Common myeloid progenitor, CD34-positive (primary cell): Measurements from ENCODE around the gene HOXC10.
A peak's percentile ranks its signal among the peaks of the same experiment; 100 is the strongest.

Experiments used
- CTCF ChIA-PET: fragments of 350-600 bp; sonication (Branson Sonifier 250); formaldehyde crosslinking; loops from one replicate; lab custom pipeline; 2021; ENCODE audit warnings: antibody characterized with exemption; lab: Charles Lee
- POLR2A ChIA-PET: fragments of 350-600 bp; sonication (Branson Sonifier 250); formaldehyde crosslinking; loops from one replicate; lab custom pipeline; 2021; ENCODE audit warnings: antibody characterized with exemption; lab: Charles Lee
- DNase-seq, 3 donors: peaks; one replicate each; pipeline versions ENCODE4 v3.0.0 to v3.0.0-alpha.2; 2013
- H3K27ac ChIP-seq, 2 experiments: 1 replicate in 1 of 2; 2 replicates in 1 of 2; pipeline ENCODE4 v1.7.0; 2013; ENCODE audit warnings: inconsistent platforms in 2 of 2, low read length in 2 of 2, mild to moderate bottlenecking in 2 of 2, low read depth in 1 of 2, moderate library complexity in 1 of 2; ENCODE audit not compliant: severe bottlenecking in 2 of 2, insufficient read depth in 1 of 2, poor library complexity in 1 of 2
- H3K27me3 ChIP-seq, 5 experiments: replicated peaks in 2 of 5; 1 replicate in 3 of 5; 2 replicates in 2 of 5; pipeline versions ENCODE4 v1.6.1 to v1.7.0; 2013; ENCODE audit warnings: low read length in 4 of 5, mild to moderate bottlenecking in 2 of 5, moderate library complexity in 2 of 5, inconsistent platforms in 1 of 5; ENCODE audit not compliant: insufficient read depth in 5 of 5, control insufficient read depth in 4 of 5
- H3K36me3 ChIP-seq, 4 experiments: 1 replicate in 2 of 4; 2 replicates in 2 of 4; pipeline versions ENCODE4 v1.6.1 to v1.7.0; 2013; ENCODE audit warnings: low read length in 3 of 4, control low read depth in 1 of 4, mild to moderate bottlenecking in 1 of 4; ENCODE audit not compliant: control insufficient read depth in 4 of 4, insufficient read depth in 4 of 4
- H3K4me1 ChIP-seq, 4 experiments: 1 replicate in 3 of 4; 2 replicates in 1 of 4; pipeline versions ENCODE4 v1.6.1 to v1.7.1; 2013; ENCODE audit warnings: low read length in 3 of 4, mild to moderate bottlenecking in 3 of 4, control low read depth in 1 of 4, inconsistent platforms in 1 of 4, moderate library complexity in 1 of 4; ENCODE audit not compliant: control insufficient read depth in 4 of 4, insufficient read depth in 4 of 4; ENCODE audit errors: control extremely low read depth in 1 of 4
- H3K4me3 ChIP-seq, 7 experiments: 1 replicate in 4 of 7; 2 replicates in 3 of 7; pipeline versions ENCODE4 v1.5.1 to v1.7.0; 2013; ENCODE audit warnings: mild to moderate bottlenecking in 7 of 7, low read length in 6 of 7, moderate library complexity in 6 of 7, inconsistent platforms in 2 of 7, low read depth in 2 of 7, control low read depth in 1 of 7; ENCODE audit not compliant: insufficient read depth in 4 of 7, control insufficient read depth in 1 of 7; ENCODE audit errors: extremely low read depth in 1 of 7
- H3K9me3 ChIP-seq, 5 experiments: 1 replicate in 4 of 5; 2 replicates in 1 of 5; pipeline versions ENCODE4 v1.6.1 to v1.7.1; 2013; ENCODE audit warnings: low read length in 4 of 5, mild to moderate bottlenecking in 2 of 5, inconsistent platforms in 1 of 5, low read depth in 1 of 5, moderate library complexity in 1 of 5; ENCODE audit not compliant: control insufficient read depth in 4 of 5, insufficient read depth in 2 of 5; ENCODE audit errors: control extremely low read depth in 1 of 5
- WGBS: methylation state at CpG from one replicate; pipeline ENCODE4 v1.1.5; 2013; ENCODE audit not compliant: insufficient coverage; 5-methylcytosine and 5-hydroxymethylcytosine counted together

Gene HOXC10

GRCh38 chr12:54007538-54008259, 22.8 kb downstream of the HOXC10 start:
- H3K4me1 ChIP-seq = peaks cover 0 to 13% (median 8%) of the 10 kb centered on the region in 4 experiments
- CTCF ChIA-PET = interaction anchor here (0.7 to 6.7 kb wide), 14 partner anchors 8 to 207 kb away, joined by 3 to 101 read pairs (median 6); partner anchors contain the start of genes HOXC10 and HOXC5
- DNase-seq = no peak
- no peak overlapping the region for H3K27ac ChIP-seq
- no CpG with 5 or more reads among the region's 2 CpGs for WGBS
- POLR2A ChIA-PET = interaction anchor here (1.2 kb wide), 1 partner anchor 200 kb away, joined by 3 read pairs; no protein-coding TSS in a partner anchor
- H3K36me3 ChIP-seq = no peaks in the 10 kb centered on the region
- peaks cover 14 to 98% (median 69%) of the 10 kb centered on the region in 5 experiments for H3K27me3 ChIP-seq
- no peaks in the 10 kb centered on the region for H3K9me3 ChIP-seq
- H3K4me3 ChIP-seq = no peak overlapping the region

GRCh38 chr12:54008260-54008552, 23.3 kb downstream of the HOXC10 start:
- no peaks in the 10 kb centered on the region for H3K9me3 ChIP-seq
- CTCF ChIA-PET = interaction anchor here (0.9 to 6.7 kb wide), 8 partner anchors 15 to 207 kb away, joined by 3 to 101 read pairs (median 10); partner anchors contain the start of gene HOXC5
- H3K27me3 ChIP-seq = peaks cover 14 to 98% (median 69%) of the 10 kb centered on the region in 5 experiments
- DNase-seq = no peak
- POLR2A ChIA-PET = no interaction called here
- peaks cover 0 to 13% (median 8%) of the 10 kb centered on the region in 4 experiments for H3K4me1 ChIP-seq
- no peak overlapping the region for H3K27ac ChIP-seq
- WGBS = 33% methylated on average over 1 of the region's 2 CpGs
- no peaks in the 10 kb centered on the region for H3K36me3 ChIP-seq
- no peak overlapping the region for H3K4me3 ChIP-seq

GRCh38 chr12:54009171-54010052, 24.5 kb downstream of the HOXC10 start:
- DNase-seq = peak in 2 of 3 donors; percentile 44 to 49
- no peak overlapping the region for H3K27ac ChIP-seq
- H3K27me3 ChIP-seq = peaks cover 14 to 98% (median 67%) of the 10 kb centered on the region in 5 experiments
- no peaks in the 10 kb centered on the region for H3K36me3 ChIP-seq
- CTCF ChIA-PET = interaction anchor here (0.6 to 6.3 kb wide), 12 partner anchors 16 to 209 kb away, joined by 3 to 59 read pairs (median 6); partner anchors contain the start of gene HOXC5
- POLR2A ChIA-PET = interaction anchor here (0.6 kb wide), 1 partner anchor 14 kb away, joined by 3 read pairs; no protein-coding TSS in a partner anchor
- no peak overlapping the region for H3K4me3 ChIP-seq
- WGBS = 4% methylated on average over 27 of the region's 51 CpGs
- H3K9me3 ChIP-seq = no peaks in the 10 kb centered on the region
- H3K4me1 ChIP-seq = peaks cover 0 to 15% (median 9%) of the 10 kb centered on the region in 4 experiments

- no peak for DNase-seq
- Histone ChIP-seq H3K4me3 (no peak overlapping the region), H3K9me3 (no peaks in the 10 kb centered on the region), H3K4me1 (peaks cover 0 to 16% (median 9%) of the 10 kb centered on the region in 4 experiments), H3K27me3 (peaks cover 14 to 98% (median 67%) of the 10 kb centered on the region in 5 experiments), H3K36me3 (no peaks in the 10 kb centered on the region), H3K27ac (no peak overlapping the region)
- whole genome bisulfite sequencing = 17% methylated on average over 8 of the region's 10 CpGs
- POLR2A ChIA-PET = no interaction called here
- CTCF ChIA-PET = interaction anchor here (1.2 to 1.4 kb wide), 3 partner anchors 16 to 190 kb away, joined by 4 to 6 read pairs (median 4); no protein-coding TSS in a partner anchor
Observed at GRCh38 chr12:54010053-54010971, 25.4 kb downstream of the HOXC10 start.

- no peak overlapping the region for H3K27ac ChIP-seq
- H3K27me3 ChIP-seq = peaks cover 15 to 98% (median 70%) of the 10 kb centered on the region in 5 experiments
- no peaks in the 10 kb centered on the region for H3K36me3 ChIP-seq
- WGBS = 6% methylated on average over 10 of the region's 17 CpGs
- ChIA-PET POLR2A (no interaction called here), CTCF (interaction anchor here (1.3 to 1.4 kb wide), 2 partner anchors 15 to 189 kb away, joined by 4 to 6 read pairs; no protein-coding TSS in a partner anchor)
- DNase-seq = no peak
- H3K4me3 ChIP-seq = no peak overlapping the region
- H3K4me1 ChIP-seq = peaks cover 0 to 12% (median 7%) of the 10 kb centered on the region in 4 experiments
- H3K9me3 ChIP-seq = no peaks in the 10 kb centered on the region
Observed at GRCh38 chr12:54010972-54011664, 26.2 kb downstream of the HOXC10 start.
